Muscle layer of duodenum (tissue), 2 donors: Measurements from ENCODE around the gene AKT1.

Source experiments
- H3K27ac ChIP-seq: one replicate; pipeline ENCODE4 v1.7.0; 2013; ENCODE audit warnings: mild to moderate bottlenecking, low read length
- H3K27me3 ChIP-seq: one replicate; pipeline ENCODE4 v1.7.0; 2013; ENCODE audit warnings: low read depth, mild to moderate bottlenecking, control low read depth, low read length
- H3K36me3 ChIP-seq, 2 donors: one replicate each; pipeline ENCODE4 v1.7.0; 2013; ENCODE audit warnings: low read length in 2 of 2, control low read depth in 1 of 2, mild to moderate bottlenecking in 1 of 2; ENCODE audit not compliant: insufficient read depth in 2 of 2, control insufficient read depth in 1 of 2
- H3K4me1 ChIP-seq, 2 donors: one replicate each; pipeline ENCODE4 v1.7.0; 2013; ENCODE audit warnings: low read length in 2 of 2, mild to moderate bottlenecking in 2 of 2, control low read depth in 1 of 2, moderate library complexity in 1 of 2; ENCODE audit not compliant: insufficient read depth in 2 of 2, control insufficient read depth in 1 of 2
- H3K4me3 ChIP-seq, 2 donors: one replicate each; pipeline ENCODE4 v1.7.0; 2013; ENCODE audit warnings: low read length in 2 of 2, low read depth in 1 of 2, mild to moderate bottlenecking in 1 of 2
- H3K9me3 ChIP-seq, 2 donors: one replicate each; pipeline ENCODE4 v1.7.0; 2013; ENCODE audit warnings: low read length in 2 of 2, control low read depth in 1 of 2, mild to moderate bottlenecking in 1 of 2; ENCODE audit not compliant: control insufficient read depth in 1 of 2
- donor health status: healthy.

AKT1 gene

GRCh38 chr14:104728631-104729030, 66.9 kb downstream of the AKT1 start:
- no peak overlapping the region for H3K4me3 ChIP-seq
- H3K27ac ChIP-seq = no peak overlapping the region
- H3K36me3 ChIP-seq = no peaks in the 10 kb centered on the region
- H3K9me3 ChIP-seq = no peaks in the 10 kb centered on the region
- H3K27me3 ChIP-seq = no peaks in the 10 kb centered on the region
- peaks cover 0 to 17% of the 10 kb centered on the region in 2 donors for H3K4me1 ChIP-seq

- peaks cover 0 to 31% of the 10 kb centered on the region in 2 donors for H3K4me1 ChIP-seq
- no peak overlapping the region for H3K4me3 ChIP-seq
- no peaks in the 10 kb centered on the region for H3K36me3 ChIP-seq
- H3K27ac ChIP-seq = no peak overlapping the region
- no peaks in the 10 kb centered on the region for H3K27me3 ChIP-seq
- H3K9me3 ChIP-seq = no peaks in the 10 kb centered on the region
Measured at GRCh38 chr14:104726600-104727451, 68.7 kb downstream of the AKT1 start.

GRCh38 chr14:104725772-104726548, 69.6 kb downstream of the AKT1 start:
- Histone ChIP-seq H3K27me3 (no peaks in the 10 kb centered on the region), H3K4me3 (peak overlapping the region in 1 of 2 donors; percentile 79), H3K36me3 (no peaks in the 10 kb centered on the region), H3K9me3 (no peaks in the 10 kb centered on the region), H3K27ac (no peak overlapping the region), H3K4me1 (peaks cover 0 to 34% of the 10 kb centered on the region in 2 donors)

GRCh38 chr14:104724981-104725771, 70.4 kb downstream of the AKT1 start:
- Histone ChIP-seq H3K4me3 (peak overlapping the region; percentile 53 to 79), H3K27me3 (no peaks in the 10 kb centered on the region), H3K27ac (no peak overlapping the region), H3K9me3 (no peaks in the 10 kb centered on the region), H3K36me3 (no peaks in the 10 kb centered on the region), H3K4me1 (peaks cover 0 to 34% of the 10 kb centered on the region in 2 donors)

DNA sequence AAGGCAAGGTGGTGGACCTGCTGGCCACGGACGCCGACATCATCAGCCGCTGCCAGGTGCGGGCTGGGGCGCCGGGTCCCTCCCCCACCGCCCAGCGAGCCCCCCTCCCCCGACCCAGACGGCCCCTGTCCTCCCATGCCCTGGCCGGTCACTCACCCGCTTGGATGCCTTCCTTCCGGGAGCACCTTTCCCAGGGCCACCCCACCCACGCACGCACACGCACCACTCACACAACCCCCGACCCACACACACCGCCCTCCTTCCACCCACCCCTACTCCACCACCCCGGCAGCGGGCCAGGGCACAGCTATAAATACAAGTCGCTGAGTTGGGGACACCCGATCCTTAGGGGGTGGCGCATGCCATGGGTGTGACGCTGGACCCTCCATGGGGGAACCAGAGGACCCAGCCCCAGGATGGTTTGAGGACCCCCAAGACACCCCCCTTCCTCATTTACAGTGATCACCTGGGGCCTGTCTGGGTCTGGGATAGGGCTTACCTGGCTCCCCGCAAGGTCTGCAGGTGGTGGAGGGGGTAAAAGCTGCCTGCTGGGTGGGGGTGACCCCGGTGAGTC, 71.1 kb downstream of the AKT1 start:
- no peaks in the 10 kb centered on the region for H3K9me3 ChIP-seq
- no peak overlapping the region for H3K27ac ChIP-seq
- peak overlapping the region; percentile 53 to 79 for H3K4me3 ChIP-seq
- H3K4me1 ChIP-seq = peaks cover 0 to 34% of the 10 kb centered on the region in 2 donors
- no peaks in the 10 kb centered on the region for H3K27me3 ChIP-seq
- H3K36me3 ChIP-seq = peaks cover 0 to 2% of the 10 kb centered on the region in 2 donors

DNA sequence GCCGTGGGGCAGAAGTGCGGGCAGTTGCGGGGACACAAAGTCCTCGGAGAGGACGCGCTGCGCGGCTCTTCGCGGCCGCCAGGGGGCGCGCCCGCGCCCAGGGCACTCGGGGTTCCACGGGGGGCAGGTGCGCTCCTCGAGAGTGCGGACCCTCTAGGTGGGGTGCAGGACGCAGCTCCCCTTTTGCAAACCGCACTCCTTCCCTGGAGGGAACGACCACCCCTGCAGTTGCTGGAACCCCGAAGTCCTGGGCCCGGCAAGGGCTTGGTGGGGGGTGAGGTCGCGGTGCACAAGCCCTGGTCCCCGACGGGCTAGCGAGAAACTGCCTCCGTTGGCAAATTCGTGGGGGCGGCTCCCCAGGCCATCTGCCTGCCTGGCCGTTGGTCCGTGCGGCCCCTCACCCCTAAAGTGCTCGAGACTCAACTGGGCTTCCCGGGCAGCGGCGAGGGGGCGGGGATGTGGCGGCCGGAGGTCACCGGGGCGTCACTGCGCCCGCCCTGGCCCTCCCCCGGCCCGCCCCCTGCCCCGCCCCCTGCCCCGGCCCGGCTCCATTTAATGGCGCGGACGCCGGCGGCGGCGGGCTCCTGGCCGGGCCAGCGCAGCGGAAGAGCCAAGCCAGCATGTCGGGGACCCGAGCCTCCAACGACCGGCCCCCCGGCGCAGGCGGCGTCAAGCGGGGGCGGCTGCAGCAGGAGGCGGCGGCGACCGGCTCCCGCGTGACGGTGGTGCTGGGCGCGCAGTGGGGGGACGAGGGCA, 71.7 kb downstream of the AKT1 start, which contains the start of gene ADSS1:
ADSS1 (plus strand) TSS at position 579 of the 756 bp plus-strand sequence; CDS start at position 621, 42 bp downstream.
- Histone ChIP-seq H3K27me3 (no peaks in the 10 kb centered on the region), H3K9me3 (no peaks in the 10 kb centered on the region), H3K36me3 (peaks cover 0 to 9% of the 10 kb centered on the region in 2 donors), H3K27ac (no peak within 1 kb of the TSS), H3K4me3 (peak within 1 kb of the TSS; percentile 60 to 79), H3K4me1 (peaks cover 0 to 34% of the 10 kb centered on the region in 2 donors)

DNA sequence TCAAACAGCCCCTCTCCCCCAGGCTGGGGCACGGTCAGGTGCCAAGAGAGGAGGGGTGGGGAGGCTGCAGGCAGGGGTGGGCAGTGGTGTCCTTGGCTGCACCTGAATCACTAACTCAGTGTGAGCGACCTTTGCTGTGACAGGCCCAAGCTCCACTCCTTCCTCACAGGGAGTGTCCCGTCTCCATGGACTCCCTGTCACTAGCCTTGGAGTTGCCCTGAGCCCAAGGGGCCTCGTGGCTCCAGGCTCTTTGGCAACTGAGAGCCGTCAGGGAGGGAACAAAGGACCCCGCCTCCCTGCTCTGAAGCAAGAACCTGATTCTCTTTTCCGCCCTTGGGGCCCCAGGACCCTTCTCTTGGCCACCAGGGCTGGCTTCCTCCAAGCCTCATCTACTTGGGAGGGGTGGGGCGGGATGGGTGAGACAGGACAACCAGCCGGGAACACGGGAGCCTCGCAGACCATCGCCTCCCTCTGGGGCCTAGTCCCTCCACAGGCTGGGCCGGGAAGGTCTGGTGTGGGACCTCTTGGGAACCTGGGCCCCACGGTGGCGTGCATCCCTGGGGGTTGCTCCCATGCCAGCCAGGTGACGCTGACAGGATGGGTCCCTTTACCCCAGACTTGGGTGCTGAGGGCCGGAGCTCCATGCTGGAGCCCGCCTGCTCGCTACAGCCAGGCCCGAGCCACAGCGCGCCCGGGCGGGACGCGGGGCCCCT, 72.5 kb downstream of the AKT1 start:
- Histone ChIP-seq H3K27ac (no peak overlapping the region), H3K36me3 (peaks cover 0 to 11% of the 10 kb centered on the region in 2 donors), H3K27me3 (no peaks in the 10 kb centered on the region), H3K4me3 (peak overlapping the region; percentile 60 to 79), H3K4me1 (peaks cover 0 to 34% of the 10 kb centered on the region in 2 donors), H3K9me3 (no peaks in the 10 kb centered on the region)

DNA sequence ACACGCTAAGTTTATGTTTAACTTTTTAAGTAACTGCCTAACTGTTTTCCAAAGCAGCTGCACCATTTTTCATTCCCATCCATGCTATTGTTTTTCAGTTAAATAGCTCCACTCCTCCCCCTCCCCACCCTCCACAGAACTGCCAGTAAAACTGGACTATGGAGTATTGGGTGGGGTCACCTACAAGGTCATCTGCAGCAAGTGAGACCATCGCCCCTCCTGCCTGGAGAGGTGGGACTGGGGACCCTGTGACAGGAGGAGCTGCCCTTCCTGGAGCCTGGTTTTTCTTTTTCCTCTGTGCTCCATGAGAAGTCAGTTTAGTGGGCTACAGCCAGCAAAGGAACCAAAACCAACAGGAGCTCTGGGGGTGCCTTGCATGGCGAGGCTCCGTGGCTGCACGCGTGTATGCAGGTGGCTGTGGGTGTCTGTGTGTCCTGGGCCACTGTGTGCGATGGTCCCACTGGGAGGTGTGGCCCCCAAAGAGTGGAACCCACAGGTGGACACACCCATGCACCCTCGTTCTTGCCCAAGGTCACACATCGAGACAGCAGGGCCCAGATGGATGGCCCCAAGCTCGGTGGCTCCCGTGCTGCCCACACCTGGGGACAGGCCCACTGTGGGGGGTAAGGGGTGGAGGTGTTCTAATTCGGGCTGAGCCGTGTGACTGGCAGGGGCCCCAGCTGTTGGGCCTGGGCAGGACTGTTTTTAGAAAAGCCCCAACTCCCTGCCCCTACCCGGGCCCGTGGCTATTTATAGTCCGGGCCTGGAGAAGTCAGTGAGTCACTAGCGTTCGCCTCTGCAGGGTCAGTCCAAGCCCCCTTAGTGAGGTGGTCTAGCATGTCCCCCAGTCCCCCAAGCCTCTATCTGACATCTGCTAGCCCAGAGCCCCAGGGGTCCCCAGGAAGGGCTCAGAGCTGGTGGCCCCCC, 73.8 kb downstream of the AKT1 start:
- H3K4me3 ChIP-seq = no peak overlapping the region
- H3K27ac ChIP-seq = no peak overlapping the region
- H3K9me3 ChIP-seq = no peaks in the 10 kb centered on the region
- peaks cover 0 to 34% of the 10 kb centered on the region in 2 donors for H3K4me1 ChIP-seq
- H3K27me3 ChIP-seq = no peaks in the 10 kb centered on the region
- peaks cover 0 to 11% of the 10 kb centered on the region in 2 donors for H3K36me3 ChIP-seq
